ENCODE data around the gene PITHD1. TPM values are rescaled to one million over a fixed set of nuclear protein-coding genes. Genes with fewer than 3 reads are reported as not detected.

PITHD1 gene
- total and polyA plus RNA-seq, 2 of the 8 experiments (the other 6 are each of a cell fraction or from before 2014, with no cell fraction given), result 67.4 to 68.8 TPM

- ChIA-PET POLR2A (ENCODE audit: partially characterized antibody) (interaction anchor here (0.7 to 16.2 kb wide), 6 partner anchors 8 to 235 kb away, joined by 3 to 192 read pairs (median 4); partner anchors contain the start of genes ELOA, ID3 and PITHD1), CTCF (ENCODE audit: partially characterized antibody) (interaction anchor here (0.8 to 4.6 kb wide), 5 partner anchors 11 to 123 kb away, joined by 3 to 26 read pairs (median 5); no protein-coding TSS in a partner anchor)
- no peak for FAIRE-seq
- H3K79me1 ChIP-seq (ENCODE audit: low read depth, low read length), result peaks cover 10% of the 10 kb centered on the region; the same call in 1 of the 2 replicates
- no peak overlapping the region for H2AK5ac ChIP-seq (ENCODE audit: low read depth, low read length)
- no peak overlapping the region for H3K56ac ChIP-seq (replicated peaks; ENCODE audit: insufficient read length, low read depth, low read length)
- H2BK120ac ChIP-seq (replicated peaks; ENCODE audit: low read depth, low read length), result no peak overlapping the region
- H4K5ac ChIP-seq (ENCODE audit: insufficient read length, low read depth, low read length), result no peak overlapping the region
- no peak overlapping the region for H3K9ac ChIP-seq (replicated peaks in 1 of 4; ENCODE audit: extremely low read depth in 1 of 4, low read depth in 3 of 4, low read length in 3 of 4)
- no peak overlapping the region for H3K4ac ChIP-seq (replicated peaks; ENCODE audit: insufficient read length, low read depth, low read length)
- H3K4me2 ChIP-seq (ENCODE audit: insufficient read depth in 1 of 2, low read depth in 2 of 2, low read length in 2 of 2), result no peak overlapping the region
- no peak overlapping the region for H3K23ac ChIP-seq (ENCODE audit: insufficient read length)
- no peak overlapping the region for H3K4me3 ChIP-seq (ENCODE audit: extremely low read depth in 1 of 4, insufficient read depth in 2 of 4, low read depth in 3 of 4, low read length in 4 of 4)
- H3K79me2 ChIP-seq (ENCODE audit: control insufficient read depth in 1 of 2, insufficient read depth in 2 of 2, low read length in 2 of 2), result peaks cover 4 to 21% of the 10 kb centered on the region in 2 experiments; a peak in 3 of 4 replicates
- H3K14ac ChIP-seq (ENCODE audit: insufficient read length), result no peak overlapping the region
- peaks cover 7 to 12% of the 10 kb centered on the region in 2 experiments for H4K20me1 ChIP-seq (replicated peaks in 1 of 2; ENCODE audit: control insufficient read depth in 1 of 2, insufficient read depth in 2 of 2, low read length in 2 of 2)
- H3K23me2 ChIP-seq (ENCODE audit: low read depth, low read length), result peaks cover 10% of the 10 kb centered on the region
- peaks cover 6 to 31% (median 22%) of the 10 kb centered on the region in 4 experiments; a peak in 6 of 8 replicates for H3K36me3 ChIP-seq (ENCODE audit: control insufficient read depth in 2 of 4, insufficient read depth in 4 of 4, low read length in 3 of 4)
- no peaks in the 10 kb centered on the region for H3K9me3 ChIP-seq (ENCODE audit: insufficient read depth in 2 of 2, low read depth in 1 of 2, low read length in 1 of 2)
- no peak overlapping the region for H3K27ac ChIP-seq (ENCODE audit: low read depth, low read length)
- no peak overlapping the region for H2BK15ac ChIP-seq (ENCODE audit: low read length)
- peaks cover 0 to 14% (median 9%) of the 10 kb centered on the region in 4 experiments; a peak in 6 of 7 replicates for H3K4me1 ChIP-seq (replicated peaks in 1 of 4; ENCODE audit: control insufficient read depth in 3 of 4, insufficient read depth in 4 of 4, low read length in 3 of 4)
- H4K91ac ChIP-seq (replicated peaks; ENCODE audit: insufficient read length, low read length), result no peak overlapping the region
- no peaks in the 10 kb centered on the region for H3K27me3 ChIP-seq (replicated peaks in 1 of 4; ENCODE audit: control insufficient read depth in 3 of 4, extremely low read depth in 1 of 4, insufficient read depth in 3 of 4, low read length in 3 of 4)
- H2BK12ac ChIP-seq (ENCODE audit: low read depth, low read length), result no peak overlapping the region
- H4K8ac ChIP-seq (ENCODE audit: extremely low read depth, insufficient read depth, low read length), result no peak overlapping the region
- DNase-seq (ENCODE audit: low read depth in 1 of 2, low spot score in 2 of 2), result no peak
- H3K18ac ChIP-seq (ENCODE audit: extremely low read depth, low read length), result no peak overlapping the region
- H2BK5ac ChIP-seq (ENCODE audit: low read depth, low read length), result no peak overlapping the region
- no peak overlapping the region for H2AFZ ChIP-seq (ENCODE audit: low read length)
- WGBS, 2 experiments (ENCODE audit: extremely low coverage in 1 of 2, insufficient coverage in 1 of 2, insufficient read length in 1 of 2, insufficient replicate concordance in 2 of 2, low coverage in 1 of 2, low lambda C conversion rate in 2 of 2, missing lambda C conversion rate in 1 of 2), result 83% methylated on average over 13 of the region's 21 CpGs; no CpG with 5 or more reads in 1 of the 2 experiments
- no peak for TF ChIP-seq POU5F1 (IDR thresholded peaks at IDR 0.05; ENCODE audit: low read depth, low read length)
- no peak for TF ChIP-seq RXRA (IDR thresholded peaks at IDR 0.05; ENCODE audit: insufficient read depth, low read depth, low read length)
- no peak for TF ChIP-seq CHD1 (IDR thresholded peaks at IDR 0.05; ENCODE audit: low read depth, low read length)
- no peak for TF ChIP-seq POLR2AphosphoS5 (IDR thresholded peaks at IDR 0.05; ENCODE audit: low read depth, low read length)
- no peak for TF ChIP-seq YY1 (IDR thresholded peaks at IDR 0.05; ENCODE audit: low read depth, low read length)
- no peak for TF ChIP-seq BRCA1 (IDR thresholded peaks at IDR 0.05; ENCODE audit: low read depth, low read length)
- TF ChIP-seq RAD21 (IDR thresholded peaks at IDR 0.05 in 1 of 2, conservative IDR thresholded peaks at IDR 0.05 in 1 of 2; ENCODE audit: low read depth in 2 of 2, low read length in 2 of 2), result no peak
- no peak for TF ChIP-seq JUND (IDR thresholded peaks at IDR 0.05; ENCODE audit: low read length)
- no peak for TF ChIP-seq FOSL1 (IDR thresholded peaks at IDR 0.05; ENCODE audit: insufficient read depth, low read depth, low read length)
- no peak for TF ChIP-seq POLR2A (IDR thresholded peaks at IDR 0.05; ENCODE audit: control extremely low read depth in 1 of 2, low read depth in 2 of 2, low read length in 2 of 2)
- H2BK20ac ChIP-seq (ENCODE audit: low read length), result no peak overlapping the region
Observed at GRCh38 chr1:23793861-23794731, 15.9 kb downstream of the PITHD1 start.
